NCI-H1694 treated with DMSO at 0.1 percent for 48 hours (cell line): Measurements from ENCODE around the gene DYRK1A.

ENCODE experiments used
- DNase-seq: peaks from one replicate; lab custom pipeline; 2025; lab: John Stamatoyannopoulos, UW

Gene DYRK1A

GRCh38 chr21:37566790-37567615 is 200.4 kb downstream of the DYRK1A start:
- no peak for DNase-seq

GRCh38 chr21:37568415-37568814 is 201.8 kb downstream of the DYRK1A start:
- no peak for DNase-seq

DNA sequence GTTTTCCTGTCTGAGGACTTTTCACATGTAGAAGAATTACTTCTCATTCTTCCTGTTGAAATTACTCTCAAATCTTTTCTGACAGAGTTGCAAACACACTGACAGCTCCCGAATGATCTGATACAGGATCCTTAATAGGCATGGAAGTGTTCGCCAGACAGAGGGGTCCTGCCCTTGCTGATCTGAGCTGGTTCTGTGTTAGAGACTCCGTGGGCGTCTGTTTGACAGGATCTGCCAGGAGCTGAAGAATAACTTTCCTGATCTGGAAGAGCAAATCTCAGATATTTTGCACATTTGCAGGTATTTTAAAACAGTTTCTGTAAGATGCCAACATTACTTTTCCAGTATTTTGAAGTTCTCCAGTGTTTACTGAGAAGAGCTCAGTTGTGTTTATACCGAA is 202.3 kb downstream of the DYRK1A start:
- no peak for DNase-seq

GRCh38 chr21:37571442-37571841 is 204.9 kb downstream of the DYRK1A start:
- DNase-seq = no peak

DNA sequence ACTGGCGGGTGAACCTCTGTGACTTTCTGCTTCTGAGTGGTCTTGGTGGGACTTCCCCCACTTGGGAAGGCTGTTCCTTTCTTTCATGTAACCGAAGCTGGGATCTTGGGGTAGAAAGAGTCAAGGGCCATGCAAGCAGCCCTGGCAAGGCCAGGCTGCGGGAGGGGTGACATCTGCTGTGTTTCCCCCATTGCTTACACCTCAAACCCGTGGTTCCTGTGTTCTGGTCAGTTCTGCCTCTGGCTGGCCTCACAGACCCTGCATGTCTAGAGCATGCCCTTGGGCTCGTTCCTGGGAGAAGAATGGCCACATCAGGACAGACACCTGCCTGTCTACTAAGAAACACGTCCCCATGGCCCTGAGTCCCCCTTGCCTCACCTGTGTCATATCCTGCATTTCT is 207.7 kb downstream of the DYRK1A start:
- DNase-seq = no peak

GRCh38 chr21:37574751-37575150 is 208.2 kb downstream of the DYRK1A start:
- DNase-seq = no peak

- DNase-seq = no peak
Observed at GRCh38 chr21:37575580-37575979, 209.0 kb downstream of the DYRK1A start.
